ENCODE data around the gene CDH23. TPM values are rescaled to one million over a fixed set of nuclear protein-coding genes. Genes with fewer than 3 reads are reported as not detected.
"Not testable (repeated sequence)": the region's sequence is repeated elsewhere in the genome, so short reads cannot be mapped to it uniquely, and the experiment has no call there.

The CDH23 gene
- total RNA-seq (2014; rRNA removed; shearing (Covaris generic)), result 0.37 and 0.47 TPM in 2 replicates

DNA sequence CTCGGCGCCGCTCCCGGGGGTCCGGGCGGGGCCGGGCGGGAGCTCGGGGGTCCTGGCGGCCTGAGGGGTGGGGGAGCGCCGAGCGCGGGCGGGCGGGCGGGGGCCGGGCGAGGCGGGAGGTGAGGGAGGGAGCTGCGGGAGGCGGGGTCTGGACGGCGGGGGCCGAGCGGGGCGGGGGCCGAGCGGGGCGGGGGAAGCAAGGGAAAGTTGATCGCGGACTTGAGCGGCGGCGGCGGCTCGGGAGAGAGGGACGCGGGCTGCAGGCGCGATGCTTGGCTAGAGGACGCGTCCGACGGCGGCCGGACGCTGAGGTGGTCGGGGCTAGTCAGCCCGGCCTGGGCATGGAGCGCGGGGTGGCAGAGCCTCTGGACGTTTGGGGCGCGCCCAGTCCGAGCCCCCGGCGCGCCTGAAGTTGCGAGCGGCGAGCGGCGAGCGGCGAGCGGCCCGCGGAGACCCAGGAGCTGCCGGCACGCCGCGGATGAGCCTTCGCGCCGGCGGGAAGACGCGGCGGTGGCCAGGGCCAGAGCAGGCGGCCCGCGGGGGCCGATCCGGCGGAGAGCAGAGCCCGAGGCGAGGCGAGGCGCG, at the start of gene CDH23:
CDH23 (plus strand) TSS at position 210 of the 585 bp plus-strand sequence. CDS start 42,912 bp downstream, outside the sequence.
- no peak for DNase-seq (ENCODE audit: low spot score)

DNA sequence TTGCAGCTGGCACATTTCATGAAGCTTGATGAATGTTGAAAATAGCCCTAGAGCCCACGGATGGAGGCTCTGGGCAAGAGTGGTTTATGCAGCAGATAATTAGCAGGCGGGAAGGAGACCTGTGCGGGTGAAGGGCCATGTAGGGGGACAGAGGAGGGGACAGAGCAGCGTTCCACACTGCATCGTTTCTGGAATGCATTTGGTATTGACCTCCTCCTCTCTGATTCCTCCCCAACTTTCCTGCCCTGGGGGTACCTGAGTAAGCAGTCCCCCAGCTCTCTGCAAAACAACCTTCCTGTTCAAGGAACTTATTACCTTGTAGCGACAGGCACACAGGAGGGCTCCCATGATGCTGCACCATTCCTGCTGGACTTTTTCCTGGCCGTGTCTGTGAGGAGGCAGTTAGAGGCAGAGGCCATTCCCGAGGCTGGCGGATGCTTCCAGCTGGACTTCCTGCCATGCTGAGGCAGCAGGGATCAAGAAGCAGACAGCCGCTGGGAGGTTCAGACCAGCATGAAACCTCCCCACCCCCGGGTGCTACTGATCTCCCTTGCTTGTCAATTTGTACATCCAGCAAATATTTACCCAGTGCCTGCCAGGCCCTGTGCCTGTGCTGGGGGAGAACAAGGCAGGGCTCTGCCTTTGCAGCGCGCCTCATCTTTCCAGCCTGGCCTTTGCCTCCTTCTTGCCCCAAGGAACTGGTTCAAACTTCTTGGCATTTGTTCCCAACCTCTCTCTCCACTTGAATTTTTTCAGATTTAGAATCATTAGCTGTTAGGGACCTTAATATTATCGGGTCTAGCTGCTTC, 48.9 kb upstream of the CDH23 start:
- no peak for DNase-seq (ENCODE audit: low spot score)

DNA sequence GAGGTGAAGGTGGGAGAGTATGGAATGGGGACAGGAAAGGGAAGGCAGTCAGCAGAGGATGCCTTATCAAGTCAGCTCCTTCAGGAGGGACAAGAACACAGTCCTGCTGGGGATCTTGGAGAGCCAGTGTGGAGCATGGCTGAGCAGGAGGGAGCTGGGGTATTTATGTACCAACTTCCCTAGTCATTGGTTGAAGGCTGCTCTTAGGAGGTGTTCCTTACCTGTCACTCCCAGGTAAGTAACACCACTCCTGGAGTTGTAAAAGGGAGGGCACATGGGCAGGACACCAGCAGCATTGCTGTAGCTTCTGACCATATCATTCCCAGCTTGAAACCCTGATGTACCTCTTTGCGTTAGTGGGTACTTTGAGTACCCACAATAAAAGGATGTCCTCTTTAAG, 47.9 kb upstream of the CDH23 start:
- DNase-seq (ENCODE audit: low spot score), result no peak

DNA sequence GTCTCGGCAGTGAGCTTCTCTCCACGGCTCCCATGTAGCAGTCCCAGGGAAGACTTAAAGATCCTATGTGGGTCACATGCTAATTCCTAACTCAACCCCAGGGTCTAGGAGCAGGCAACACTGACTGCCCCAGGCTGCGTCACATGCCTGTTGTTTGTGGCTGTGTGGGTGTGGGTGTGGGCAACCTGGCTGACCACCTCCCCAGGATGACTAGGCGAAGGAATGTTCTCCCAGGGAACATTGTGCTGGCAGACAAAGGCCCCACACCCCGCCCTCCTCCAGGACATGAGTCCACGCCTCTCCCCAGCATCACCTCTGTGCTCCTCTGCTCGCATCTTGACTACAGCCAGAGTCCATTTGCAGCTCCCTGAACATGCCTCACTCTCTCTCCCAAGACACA, 47.3 kb upstream of the CDH23 start:
- peak; percentile 62 for DNase-seq (ENCODE audit: low spot score)

DNA sequence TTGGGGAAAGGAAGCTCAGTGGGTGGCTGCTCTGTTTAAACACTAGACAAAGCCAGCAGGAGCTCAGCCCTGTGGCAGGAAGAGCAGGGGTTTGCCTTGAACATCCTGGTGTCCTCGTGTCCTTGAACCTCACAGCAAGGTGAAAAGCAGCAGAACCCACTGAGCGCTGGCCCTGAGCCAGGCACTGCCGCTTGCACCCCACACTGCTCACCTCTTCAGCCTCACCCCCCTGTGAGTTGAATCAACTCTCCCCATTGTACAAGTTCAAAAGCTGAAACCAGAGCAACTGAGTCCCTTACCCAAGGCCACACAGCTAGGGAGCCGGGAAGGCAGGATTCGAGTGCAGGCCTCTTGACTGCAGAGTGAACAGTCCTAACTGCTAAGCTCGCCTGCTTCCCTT, 45.6 kb upstream of the CDH23 start:
- DNase-seq (ENCODE audit: low spot score), result no peak

DNA sequence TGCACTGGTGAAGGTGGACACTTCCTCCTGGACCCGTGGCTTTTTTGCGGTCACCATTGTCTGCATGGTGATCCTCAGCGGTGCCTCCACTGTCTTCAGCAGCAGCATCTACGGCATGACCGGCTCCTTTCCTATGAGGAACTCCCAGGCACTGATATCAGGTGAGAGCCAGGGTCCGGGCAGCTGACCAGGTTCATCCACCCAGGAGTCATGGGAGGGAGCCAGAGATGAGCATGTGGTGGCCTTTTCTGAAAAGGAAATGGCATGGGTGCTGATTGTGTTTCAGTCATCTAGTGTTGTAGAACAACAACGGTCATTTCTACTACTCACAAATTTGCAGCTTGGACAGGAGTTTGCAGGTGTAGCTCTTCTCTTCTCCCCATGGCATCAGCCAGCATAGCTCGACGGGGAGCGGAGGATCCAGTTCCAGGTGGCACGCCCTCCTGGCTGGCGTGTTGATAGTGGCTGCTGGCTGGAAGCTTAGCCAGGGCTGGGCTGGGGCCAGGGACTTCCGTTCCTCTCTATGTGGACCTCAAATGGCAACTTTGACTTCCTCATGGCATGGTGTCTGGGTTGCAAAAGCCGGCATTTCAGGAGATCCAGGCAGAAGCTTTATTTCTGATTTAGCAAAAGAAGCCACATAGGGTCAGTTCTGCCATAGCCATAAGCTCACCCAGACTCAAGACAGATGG, 44.9 kb upstream of the CDH23 start:
- no peak for DNase-seq (ENCODE audit: low spot score)

DNA sequence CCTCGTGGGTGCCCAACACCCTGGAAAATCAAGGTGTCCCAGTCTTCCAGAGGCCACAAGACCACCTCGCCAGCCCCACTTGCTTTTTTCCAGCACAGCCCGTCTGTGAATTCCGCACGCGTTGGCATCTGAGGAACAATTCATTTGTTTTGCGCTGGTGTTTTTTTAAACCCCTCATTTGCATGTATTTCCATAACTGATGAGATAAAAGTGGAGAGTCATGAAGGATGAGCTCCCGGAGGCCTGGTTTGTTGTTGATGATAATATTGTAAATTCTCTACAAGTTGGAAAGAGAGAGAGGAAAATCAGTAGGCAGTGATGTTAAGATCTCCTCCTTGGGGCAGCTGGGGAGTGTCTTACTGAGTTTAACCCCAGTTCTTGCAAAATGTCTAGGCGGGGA, 43.1 kb upstream of the CDH23 start:
- no peak for DNase-seq (ENCODE audit: low spot score)

DNA sequence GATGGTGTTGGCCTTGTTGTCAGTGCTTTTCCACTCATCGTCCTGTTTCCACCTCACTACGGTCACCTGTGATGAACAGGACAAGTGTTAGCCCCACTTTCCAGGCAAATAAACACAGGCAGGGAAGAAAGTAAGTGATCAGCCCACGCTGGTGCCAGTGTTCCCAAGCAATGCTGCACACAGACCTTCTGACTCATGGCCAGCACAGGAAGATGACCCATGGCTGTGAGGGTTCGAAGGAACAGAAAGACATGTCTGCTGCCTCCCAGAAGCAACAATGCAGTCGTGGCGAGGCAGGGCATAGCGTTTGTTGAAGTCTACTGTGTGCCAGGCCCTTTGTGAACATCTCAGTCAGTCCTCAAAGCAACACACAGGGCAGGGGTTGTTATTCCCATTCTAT, 41.9 kb upstream of the CDH23 start:
- no peak for DNase-seq (ENCODE audit: low spot score)

DNA sequence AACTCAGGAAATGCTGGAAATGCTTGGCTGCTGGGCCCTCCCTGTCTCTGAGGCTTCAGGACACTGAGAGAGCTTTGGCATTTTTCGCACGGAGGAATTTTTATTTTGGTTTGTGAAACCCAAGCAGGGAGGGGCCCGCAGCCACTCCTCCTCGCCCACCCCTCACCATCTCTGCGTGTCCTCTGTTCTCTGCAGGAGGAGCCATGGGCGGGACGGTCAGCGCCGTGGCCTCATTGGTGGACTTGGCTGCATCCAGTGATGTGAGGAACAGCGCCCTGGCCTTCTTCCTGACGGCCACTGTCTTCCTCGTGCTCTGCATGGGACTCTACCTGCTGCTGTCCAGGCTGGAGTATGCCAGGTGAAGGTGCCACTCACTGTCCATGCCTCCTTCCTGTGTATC, 40.8 kb upstream of the CDH23 start:
- DNase-seq (ENCODE audit: low spot score), result no peak

DNA sequence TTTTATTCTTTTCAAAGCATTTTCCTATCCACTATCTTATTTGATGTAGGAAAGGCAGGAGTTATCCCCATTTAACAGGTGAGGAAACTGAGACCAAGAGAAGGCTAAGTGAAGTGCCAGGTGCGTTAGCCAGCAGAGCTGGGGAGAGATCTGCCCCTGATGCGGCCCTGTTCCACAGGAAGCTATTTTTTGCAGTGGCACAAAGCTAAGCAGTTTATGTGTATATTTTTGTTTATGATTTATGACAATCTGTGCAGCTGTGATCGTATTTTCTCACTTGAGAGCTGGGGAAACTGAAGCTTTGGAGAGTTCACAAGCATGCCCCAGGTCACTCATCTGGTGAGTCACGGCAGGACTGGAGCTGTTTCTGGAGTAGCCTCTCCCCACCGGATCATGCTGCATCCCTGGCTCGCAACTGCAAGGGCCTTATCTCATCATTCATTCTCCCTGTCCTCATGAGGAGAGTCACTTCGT, 38.9 kb upstream of the CDH23 start:
- DNase-seq (ENCODE audit: low spot score), result no peak

DNA sequence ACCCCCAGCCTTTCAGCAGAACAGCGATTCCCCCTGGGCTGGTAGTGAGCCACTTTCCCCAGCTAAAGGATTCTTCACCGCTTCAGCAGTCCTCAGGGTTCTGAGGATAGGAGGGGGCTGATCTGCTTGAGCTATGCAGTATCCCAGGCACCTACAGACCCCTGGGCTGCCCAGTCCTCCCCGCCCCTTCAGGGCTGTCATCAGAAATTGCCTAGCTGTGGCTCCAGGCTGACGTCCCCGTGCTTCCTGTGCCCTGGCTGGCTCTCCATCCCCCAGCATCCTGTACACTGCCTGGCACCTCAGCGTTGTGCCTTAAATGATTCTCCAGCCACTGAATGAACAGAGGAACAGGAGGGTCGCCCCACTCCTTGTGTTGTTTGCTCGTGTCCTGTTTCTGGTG, 38.4 kb upstream of the CDH23 start:
- DNase-seq (ENCODE audit: low spot score), result no peak

DNA sequence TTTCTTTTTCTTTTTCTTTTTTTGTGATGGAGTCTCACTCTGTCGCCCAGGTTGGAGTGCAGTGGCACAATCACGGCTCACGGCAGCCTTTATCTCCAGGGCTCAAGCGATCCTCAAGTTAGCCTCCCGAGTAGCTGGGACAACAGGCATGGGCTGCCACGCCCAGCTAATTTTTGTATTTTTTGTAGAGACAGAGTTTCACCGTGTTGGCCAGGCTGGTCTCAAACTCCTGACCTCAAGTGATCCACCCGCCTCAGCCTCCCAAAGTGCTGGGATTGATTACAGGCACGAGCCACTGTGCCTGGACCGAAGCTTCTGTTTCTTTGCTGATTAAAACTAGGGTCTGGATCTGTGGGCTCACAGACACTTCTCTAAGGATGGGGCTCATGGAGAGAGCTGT, 37.8 kb upstream of the CDH23 start:
- not testable (repeated sequence) for DNase-seq (ENCODE audit: low spot score)

DNA sequence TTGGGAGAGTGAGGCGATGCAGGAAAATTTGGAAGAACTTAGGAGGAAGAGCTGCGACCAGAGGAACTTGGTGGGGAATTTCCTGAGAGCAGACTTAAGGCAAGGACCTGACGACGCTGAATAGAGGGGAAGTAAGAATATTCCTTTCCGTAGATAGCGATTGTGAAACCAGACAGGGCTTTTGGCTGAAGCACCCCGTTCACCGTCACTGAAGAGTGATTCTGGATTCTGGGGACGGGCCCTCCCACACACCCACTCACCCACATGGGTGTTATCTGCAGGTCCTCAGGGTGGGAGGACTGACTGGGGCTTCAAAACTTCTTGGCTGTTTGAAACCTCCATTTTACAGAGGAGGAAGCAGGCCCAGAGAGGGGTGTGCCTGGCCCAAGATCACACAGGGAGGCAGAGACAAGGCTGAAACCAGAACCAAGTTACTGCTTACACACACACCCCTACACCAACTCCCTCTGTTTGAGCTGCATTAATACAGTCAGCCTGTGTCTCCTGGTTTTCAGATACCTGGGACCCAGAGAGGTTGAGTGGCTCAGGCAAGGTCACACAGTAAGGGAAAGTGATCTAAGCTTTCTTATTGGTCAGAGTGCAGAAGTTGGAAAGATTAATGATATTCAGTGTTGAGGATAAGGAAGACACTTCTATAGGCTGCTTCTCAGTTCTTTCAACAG, 37.2 kb upstream of the CDH23 start:
- DNase-seq (ENCODE audit: low spot score), result no peak

DNA sequence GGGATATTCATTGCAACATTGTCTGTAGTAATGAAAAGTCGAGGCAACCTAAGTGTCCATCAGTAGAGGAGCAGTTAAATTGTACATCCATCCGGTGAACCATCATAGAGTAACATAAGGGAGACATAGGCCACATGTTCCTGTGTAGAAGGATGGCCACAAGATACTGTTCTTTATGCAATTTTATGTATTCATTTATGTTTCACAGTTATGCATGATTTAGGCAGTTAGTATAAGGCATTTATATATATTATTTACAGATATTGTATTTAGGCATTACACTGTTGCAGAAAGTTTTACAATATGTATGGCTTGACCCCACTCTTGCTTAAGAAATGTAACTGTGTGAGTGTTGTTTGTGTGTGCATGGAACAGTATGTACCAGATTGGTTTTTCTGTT, 36.0 kb upstream of the CDH23 start:
- no peak for DNase-seq (ENCODE audit: low spot score)

DNA sequence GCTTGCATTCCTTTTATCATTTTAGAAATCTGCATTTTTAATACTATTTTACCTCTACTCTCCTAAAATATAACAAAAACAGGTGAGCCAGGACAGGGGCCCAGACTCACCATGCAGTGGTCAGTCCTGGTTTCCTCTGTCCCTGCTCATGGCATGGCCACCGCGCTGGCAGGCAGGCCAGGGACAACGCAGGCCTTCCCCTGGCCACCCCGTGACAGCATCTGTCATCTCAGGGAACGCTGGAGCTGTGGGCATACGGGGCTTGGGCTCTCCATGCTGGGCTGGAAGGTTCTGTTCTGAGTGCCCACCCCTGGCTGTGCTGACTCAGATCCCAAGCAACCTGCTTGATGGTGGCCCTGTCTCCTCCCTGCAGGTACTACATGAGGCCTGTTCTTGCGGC, 35.1 kb upstream of the CDH23 start:
- DNase-seq (ENCODE audit: low spot score), result no peak

DNA sequence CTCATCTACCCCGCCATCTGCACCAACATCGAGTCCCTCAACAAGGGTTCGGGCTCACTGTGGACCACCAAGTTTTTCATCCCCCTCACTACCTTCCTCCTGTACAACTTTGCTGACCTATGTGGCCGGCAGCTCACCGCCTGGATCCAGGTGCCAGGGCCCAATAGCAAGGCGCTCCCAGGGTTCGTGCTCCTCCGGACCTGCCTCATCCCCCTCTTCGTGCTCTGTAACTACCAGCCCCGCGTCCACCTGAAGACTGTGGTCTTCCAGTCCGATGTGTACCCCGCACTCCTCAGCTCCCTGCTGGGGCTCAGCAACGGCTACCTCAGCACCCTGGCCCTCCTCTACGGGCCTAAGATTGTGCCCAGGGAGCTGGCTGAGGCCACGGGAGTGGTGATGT, 34.6 kb upstream of the CDH23 start:
- no peak for DNase-seq (ENCODE audit: low spot score)

DNA sequence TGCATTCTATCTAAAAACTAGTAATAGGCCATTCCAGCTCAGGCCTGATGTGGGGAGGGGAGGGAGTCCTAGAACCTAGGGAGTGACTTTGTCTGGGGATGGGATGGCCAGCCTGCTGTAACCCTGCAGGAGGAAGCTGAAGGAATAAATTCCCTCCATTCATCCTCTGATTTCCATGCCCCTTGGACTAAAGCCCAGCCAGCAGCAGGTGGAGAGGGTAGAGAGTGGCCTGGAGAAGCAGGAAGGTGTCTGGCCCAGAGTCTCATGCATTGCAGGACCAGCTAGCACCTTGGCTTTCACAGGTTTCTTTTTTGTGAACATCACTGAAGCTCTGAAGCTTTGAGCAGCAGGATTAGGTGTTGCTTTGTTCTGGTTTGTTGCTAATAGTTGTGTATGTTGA, 32.8 kb upstream of the CDH23 start:
- no peak for DNase-seq (ENCODE audit: low spot score)

DNA sequence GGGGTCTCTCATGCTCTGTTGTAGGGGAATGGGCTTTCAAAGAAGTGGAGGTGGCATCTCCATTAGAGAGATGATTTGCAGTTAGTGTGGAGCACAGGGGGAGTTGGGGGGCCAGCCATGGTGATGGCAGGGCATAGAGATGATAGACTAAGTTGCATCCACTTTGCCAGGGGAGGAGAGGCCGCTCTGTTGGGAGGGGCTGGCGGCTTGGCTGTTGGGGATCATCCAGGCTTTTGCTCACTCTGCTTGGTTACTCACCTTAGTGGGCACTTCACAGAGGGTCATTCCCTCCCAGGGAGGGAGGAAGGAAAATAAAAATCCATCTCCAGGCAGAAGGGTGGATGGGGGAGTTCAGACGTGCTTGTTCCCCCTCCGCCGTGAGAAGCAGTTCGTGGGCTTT, 31.4 kb upstream of the CDH23 start:
- DNase-seq (ENCODE audit: low spot score), result no peak

DNA sequence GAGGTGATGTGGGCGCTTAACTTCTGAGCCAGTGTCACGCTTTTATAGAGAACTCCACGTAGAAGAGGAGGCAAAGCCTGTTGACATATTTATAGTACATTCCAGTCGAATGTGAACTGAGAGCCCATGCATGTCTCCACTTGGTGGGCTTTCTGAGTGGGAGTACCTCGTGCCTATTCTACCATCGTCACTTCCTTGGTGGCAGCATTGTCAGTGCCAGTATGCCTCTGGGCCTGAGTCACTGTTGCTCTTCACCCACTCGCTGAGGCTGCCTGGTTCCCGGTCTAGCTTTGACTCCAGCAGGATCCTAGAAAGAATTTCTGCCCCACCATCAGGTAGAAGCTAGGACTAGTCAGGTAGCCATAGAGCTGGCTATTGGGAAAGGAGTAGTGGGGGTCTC, 30.0 kb upstream of the CDH23 start:
- no peak for DNase-seq (ENCODE audit: low spot score)

DNA sequence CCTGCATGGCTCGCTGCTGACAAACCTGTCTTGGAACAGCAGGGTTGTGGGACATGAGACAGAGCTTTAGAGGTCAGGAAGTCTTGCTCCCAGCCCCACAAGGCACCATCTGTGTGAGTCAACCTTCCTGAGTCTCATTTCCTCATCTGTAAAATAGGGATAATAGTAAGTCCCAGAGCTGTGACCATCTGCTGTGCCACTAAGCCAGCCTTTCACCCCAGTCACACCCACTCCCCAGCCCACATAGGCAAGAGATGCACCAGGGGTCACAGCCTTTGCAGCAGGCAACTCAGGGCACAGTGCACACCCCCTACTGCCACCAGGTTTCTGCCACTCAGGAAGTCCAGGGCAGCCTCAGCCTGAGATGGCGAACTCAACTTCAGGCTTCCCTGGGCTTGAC, 29.4 kb upstream of the CDH23 start:
- no peak for DNase-seq (ENCODE audit: low spot score)

DNA sequence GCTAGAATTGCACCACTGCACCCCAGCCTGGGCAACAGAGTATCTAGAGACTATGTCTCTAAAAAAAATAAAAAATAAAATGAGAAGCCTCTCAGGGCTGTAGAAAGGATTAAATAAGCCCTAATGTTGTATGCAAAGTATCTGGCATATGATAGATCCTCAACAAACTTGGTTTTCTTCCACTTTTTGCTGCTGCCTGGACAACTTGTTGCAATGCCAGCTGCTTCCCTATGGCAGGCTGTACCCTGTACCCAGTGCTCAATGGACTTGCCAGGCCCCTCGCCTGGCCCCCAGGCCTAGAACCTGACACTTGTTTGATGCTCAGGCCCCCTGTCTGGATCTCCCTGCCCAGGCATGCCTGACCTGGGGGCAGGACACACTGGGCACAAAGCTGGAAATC, 28.5 kb upstream of the CDH23 start:
- no peak for DNase-seq (ENCODE audit: low spot score)

DNA sequence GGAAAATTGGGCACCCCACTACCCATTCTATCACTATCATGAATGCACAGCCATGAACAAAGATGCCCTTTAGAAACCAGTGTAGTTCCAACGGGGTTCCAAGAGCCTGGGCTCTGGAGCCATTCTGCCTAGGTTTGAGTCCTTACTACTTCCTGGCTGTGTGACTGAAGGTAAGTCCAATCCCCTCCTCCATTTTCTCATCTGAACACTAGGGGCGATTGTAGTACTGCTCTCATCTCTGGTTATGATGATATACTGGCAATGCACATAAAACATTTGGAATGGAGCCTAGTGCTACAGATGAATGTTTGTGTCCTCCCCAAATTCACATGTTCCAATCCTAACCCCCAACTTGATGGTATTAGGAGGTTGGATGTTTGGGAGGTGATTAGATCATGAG, 28.1 kb upstream of the CDH23 start:
- no peak for DNase-seq (ENCODE audit: low spot score)

Data from H4 (cell line).